ENCODE data around the gene PSMA1. TPM values are rescaled to one million over a fixed set of nuclear protein-coding genes. Genes with fewer than 3 reads are reported as not detected.

The PSMA1 gene
- total and polyA plus RNA-seq, 2 of the 8 experiments (the other 6 are each of a cell fraction or from before 2014, with no cell fraction given), result 148 to 159 TPM

DNA sequence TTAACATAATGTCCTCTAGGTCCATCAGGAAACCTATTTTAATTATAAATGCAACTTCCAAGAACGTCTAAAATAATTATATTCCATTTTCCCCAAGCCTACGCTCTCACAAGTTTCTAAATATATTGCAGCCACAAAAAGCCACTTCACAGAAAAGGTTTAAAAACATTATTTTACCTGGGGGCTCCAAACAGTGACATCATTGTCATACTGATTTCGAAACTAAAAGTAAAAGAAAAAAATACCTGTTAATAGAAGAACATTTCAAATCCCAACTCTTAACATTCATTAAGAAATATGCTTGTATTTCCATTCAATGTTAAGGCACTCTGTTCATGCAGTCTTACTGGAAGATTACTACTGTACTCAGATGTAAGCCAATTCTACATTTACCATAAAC lies 1.4 kb downstream of the PSMA1 start (continued):
- no peak for TF ChIP-seq RXRA (IDR thresholded peaks at IDR 0.05; ENCODE audit: insufficient read depth, low read depth, low read length)
- no peak for TF ChIP-seq KDM4A (IDR thresholded peaks at IDR 0.05; ENCODE audit: low read depth, low read length, severe bottlenecking)

All from H1 (cell line).